BE2C (cell line): Measurements from ENCODE around the gene RNU5D-1.

ENCODE experiments used
- DNase-seq: peaks from one replicate; pipeline ENCODE4 v3.0.0-alpha.2; 2020
- H3K27me3 ChIP-seq: fragments of 250-450 bp; sonication (Bioruptor Pico); 2 replicates; pipeline ENCODE4 v1.5.1; 2020; ENCODE audit warnings: mild to moderate bottlenecking
- H3K36me3 ChIP-seq: fragments of 250-450 bp; sonication (Bioruptor Pico); 2 replicates; pipeline ENCODE4 v1.5.1; 2020; ENCODE audit warnings: mild to moderate bottlenecking
- H3K4me1 ChIP-seq: fragments of 250-450 bp; sonication (Bioruptor Pico); 2 replicates; pipeline ENCODE4 v1.5.1; 2020
- H3K4me3 ChIP-seq: 2 replicates; pipeline ENCODE4 v1.5.1; 2011; ENCODE audit warnings: low read depth, low read length
- H3K9me3 ChIP-seq: fragments of 250-450 bp; sonication (Bioruptor Pico); 2 replicates; pipeline ENCODE4 v1.5.1; 2020
- CTCF ChIP-seq: IDR thresholded peaks from 2 replicates; pipeline ENCODE4 v1.5.1; 2012; ENCODE audit warnings: mild to moderate bottlenecking, low read depth, low read length

The RNU5D-1 gene

GRCh38 chr1:44735992-44736391 lies 5.0 kb upstream of the RNU5D-1 start:
- Histone ChIP-seq H3K9me3 (no peaks in the 10 kb centered on the region), H3K4me3 (no peak overlapping the region), H3K36me3 (no peaks in the 10 kb centered on the region), H3K4me1 (no peaks in the 10 kb centered on the region), H3K27me3 (no peaks in the 10 kb centered on the region)
- no peak for DNase-seq
- no peak for TF ChIP-seq CTCF

- no peaks in the 10 kb centered on the region for H3K9me3 ChIP-seq
- H3K27me3 ChIP-seq, result no peaks in the 10 kb centered on the region
- no peaks in the 10 kb centered on the region for H3K4me1 ChIP-seq
- H3K4me3 ChIP-seq, result no peak overlapping the region
- no peaks in the 10 kb centered on the region for H3K36me3 ChIP-seq
- DNase-seq, result no peak
- TF ChIP-seq CTCF, result no peak
These were observed 2.8 kb upstream of the RNU5D-1 start for GRCh38 chr1:44733784-44734183.

- H3K4me3 ChIP-seq, result no peak overlapping the region
- H3K9me3 ChIP-seq, result no peaks in the 10 kb centered on the region
- H3K36me3 ChIP-seq, result no peaks in the 10 kb centered on the region
- no peak for TF ChIP-seq CTCF
- no peaks in the 10 kb centered on the region for H3K4me1 ChIP-seq
- DNase-seq, result no peak
- no peaks in the 10 kb centered on the region for H3K27me3 ChIP-seq
These were observed 2.4 kb upstream of the RNU5D-1 start for GRCh38 chr1:44733365-44733764.

- Histone ChIP-seq H3K4me1 (no peaks in the 10 kb centered on the region), H3K9me3 (no peaks in the 10 kb centered on the region), H3K4me3 (no peak overlapping the region), H3K27me3 (no peaks in the 10 kb centered on the region), H3K36me3 (no peaks in the 10 kb centered on the region)
- no peak for DNase-seq
- no peak for TF ChIP-seq CTCF
These were observed 5.8 kb downstream of the RNU5D-1 start for GRCh38 chr1:44724955-44725698.

- DNase-seq, result no peak
- Histone ChIP-seq H3K9me3 (no peaks in the 10 kb centered on the region), H3K4me1 (no peaks in the 10 kb centered on the region), H3K27me3 (no peaks in the 10 kb centered on the region), H3K4me3 (no peak overlapping the region), H3K36me3 (no peaks in the 10 kb centered on the region)
- TF ChIP-seq CTCF, result no peak
These were observed 6.5 kb downstream of the RNU5D-1 start for GRCh38 chr1:44724296-44724954.
